Adrenal gland (tissue), 12 donors: ENCODE measurements around the gene CTSZ. TPM values are rescaled to one million over a fixed set of nuclear protein-coding genes. Genes with fewer than 3 reads are reported as not detected.

Source experiments
- DNase-seq, 7 donors: peaks; one replicate each; pipeline ENCODE4 v3.0.0-alpha.2; 2019 to 2020
- H3K27ac ChIP-seq, 5 donors: fragments of 200-600 bp; sonication (generic) in 4 of 5; 1 replicate in 3 of 5; 2 replicates in 2 of 5; pipeline versions ENCODE4 v1.5.1 to v1.8.0; 2016 to 2020; ENCODE audit warnings: mild to moderate bottlenecking in 1 of 5
- H3K27me3 ChIP-seq: fragments of 200-600 bp; 2 replicates; pipeline ENCODE4 v1.8.0; 2021
- H3K36me3 ChIP-seq, 2 donors: fragments of 200-600 bp; replicated peaks in 1 of 2; 1 replicate in 1 of 2; 2 replicates in 1 of 2; pipeline versions ENCODE4 v1.5.1 to v1.8.0; 2018 to 2022
- H3K4me1 ChIP-seq, 2 donors: fragments of 200-600 bp; replicated peaks in 1 of 2; 1 replicate in 1 of 2; 2 replicates in 1 of 2; pipeline versions ENCODE4 v1.5.1 to v1.8.0; 2018 to 2021
- H3K4me3 ChIP-seq, 4 donors: fragments of 200-600 bp; sonication (generic) in 3 of 4; one replicate each; pipeline ENCODE4 v1.5.1; 2016 to 2018
- H3K9me3 ChIP-seq, 3 donors: fragments of 200-600 bp; sonication (generic) in 1 of 3; replicated peaks in 1 of 3; 1 replicate in 2 of 3; 2 replicates in 1 of 3; pipeline versions ENCODE4 v1.5.1 to v1.8.0; 2016 to 2021
- CTCF ChIP-seq, 6 experiments: fragments of 450-650 bp in 4 of 6; fragments of 200-600 bp in 2 of 6; sonication (generic) in 1 of 6; IDR thresholded peaks; 1 replicate in 5 of 6; 2 replicates in 1 of 6; pipeline versions ENCODE4 v1.5.1 to v1.8.0; 2016 to 2021; ENCODE audit warnings: antibody characterized with exemption in 6 of 6, mild to moderate bottlenecking in 2 of 6, moderate library complexity in 1 of 6
- POLR2A ChIP-seq, 2 donors: fragments of 450-650 bp; IDR thresholded peaks; one replicate each; pipeline ENCODE4 v1.6.1; 2017; ENCODE audit warnings: antibody characterized with exemption in 2 of 2, mild to moderate bottlenecking in 2 of 2, moderate library complexity in 1 of 2
- WGBS, 4 donors: extraction: QIAGEN DNeasy Blood & Tissue Kit in 2 of 4; methylation state at CpG; one replicate each; pipeline versions ENCODE4 v1.1.5 to v1.1.7; 2013 to 2017; 5-methylcytosine and 5-hydroxymethylcytosine counted together
- intact Hi-C, 2 donors: fragments of 100-400 bp; cut with DNase I; formaldehyde crosslinking; loops; one replicate each; pipeline versions ENCODE4 v1.14.1 to v1.15.0; 2022 to 2023
- polyA plus RNA-seq, 3 donors: library from polyadenylated mRNA; stranded (reverse); fragments of 200-250 nt in 2 of 3; fragments of 350-450 nt in 1 of 3; fragmentation: Illumina TruSeq in 1 of 3; extraction: RNeasy Lipid Tissue Mini Kit (QIAGEN cat#74804) in 1 of 3; gene quantifications; one replicate each; pipeline ENCODE4 v1.2.3, GENCODE V29; 2013 to 2014
- total RNA-seq, 9 donors: library from RNA; depleted of rRNA in 4 of 9; stranded (reverse); fragments of >200 nt in 4 of 9; fragments of 120-200 nt in 1 of 9; fragmentation: NEBNext Ultra II Directional in 1 of 9; extraction: Animal tissue kit (Norgen Biotek cat#: 25700) in 1 of 9; gene quantifications; one replicate each; pipeline versions ENCODE4 v1.1.0 to v1.2.4, GENCODE V29; 2013 to 2023
- donor health status: healthy with polysubstance abuse.
- donor health status: Bipolar disorder and iron deficiency.
- donor health status: DM: yes; HTN: yes; CAD: no.
- donor health status: DM: no; HTN: no; CAD: no.
- donor health status: DM: no; HTN: no; CAD: no.
- donor health status: DM: yes; HTN: yes; CAD: no.

Gene CTSZ
- total and polyA plus RNA-seq, 12 donors = 36.4 to 266 (median 155) TPM

GRCh38 chr20:59050437-59050836 lies 43.4 kb upstream of the CTSZ start:
- 74 to 85% (median 82%) methylated on average over 1 of the region's 1 CpG for WGBS, 4 donors

GRCh38 chr20:59048681-59049030 lies 41.6 kb upstream of the CTSZ start:
- H3K27ac ChIP-seq = no peak overlapping the region
- H3K27me3 ChIP-seq = no peaks in the 10 kb centered on the region
- 75 to 84% (median 80%) methylated on average over 2 of the region's 2 CpGs for WGBS, 4 donors
- H3K9me3 ChIP-seq = no peaks in the 10 kb centered on the region
- H3K4me1 ChIP-seq = no peaks in the 10 kb centered on the region
- no peak for DNase-seq
- H3K36me3 ChIP-seq = no peaks in the 10 kb centered on the region
- intact Hi-C loops = loop anchor here in 1 of 2 donors (10.0 kb wide), 1 partner anchor 174 kb away; no protein-coding TSS in a partner anchor
- TF ChIP-seq POLR2A (IDR thresholded peaks at IDR 0.05) (no peak), CTCF (IDR thresholded peaks at IDR 0.05) (no peak)
- no peak overlapping the region for H3K4me3 ChIP-seq

More at GRCh38 chr20:59050437-59050836, 43.4 kb upstream of the CTSZ start:
- no peak for TF ChIP-seq POLR2A (IDR thresholded peaks at IDR 0.05)
- TF ChIP-seq CTCF (IDR thresholded peaks at IDR 0.05) = no peak
- no peak overlapping the region for H3K27ac ChIP-seq
- no peaks in the 10 kb centered on the region for H3K36me3 ChIP-seq
- no peak for DNase-seq
- H3K4me1 ChIP-seq = no peaks in the 10 kb centered on the region
- no peak overlapping the region for H3K4me3 ChIP-seq
- no peaks in the 10 kb centered on the region for H3K9me3 ChIP-seq
- no peaks in the 10 kb centered on the region for H3K27me3 ChIP-seq
- intact Hi-C loops = no loop called here

GRCh38 chr20:59047938-59048680 lies 41.1 kb upstream of the CTSZ start:
- Histone ChIP-seq H3K27ac (no peak overlapping the region), H3K4me1 (peaks cover 0 to 2% of the 10 kb centered on the region in 2 donors), H3K36me3 (no peaks in the 10 kb centered on the region), H3K9me3 (no peaks in the 10 kb centered on the region), H3K4me3 (no peak overlapping the region), H3K27me3 (no peaks in the 10 kb centered on the region)
- DNase-seq = no peak
- intact Hi-C loops = loop anchor here in 1 of 2 donors (10.0 kb wide), 1 partner anchor 173 kb away; no protein-coding TSS in a partner anchor
- WGBS, 4 donors = 76 to 87% (median 82%) methylated on average over 5 of the region's 5 CpGs
- TF ChIP-seq POLR2A (IDR thresholded peaks at IDR 0.05) (no peak), CTCF (IDR thresholded peaks at IDR 0.05) (no peak)

- TF ChIP-seq POLR2A (IDR thresholded peaks at IDR 0.05) (no peak), CTCF (IDR thresholded peaks at IDR 0.05) (no peak)
- Histone ChIP-seq H3K4me1 (peaks cover 3 to 8% of the 10 kb centered on the region in 2 donors), H3K4me3 (no peak overlapping the region), H3K36me3 (no peaks in the 10 kb centered on the region), H3K27ac (no peak overlapping the region), H3K27me3 (no peaks in the 10 kb centered on the region), H3K9me3 (no peaks in the 10 kb centered on the region)
- DNase-seq = no peak
- 92 to 99% (median 96%) methylated on average over 3 of the region's 3 CpGs for WGBS, 4 donors
- intact Hi-C loops = loop anchor here in 1 of 2 donors (10.0 kb wide), 1 partner anchor 172 kb away; no protein-coding TSS in a partner anchor
Measured at GRCh38 chr20:59046862-59047261, 39.8 kb upstream of the CTSZ start.
